Body of pancreas (tissue), 4 donors: ENCODE measurements around the gene GOLGA8J. TPM values are rescaled to one million over a fixed set of nuclear protein-coding genes. Genes with fewer than 3 reads are reported as not detected.
"Not testable (repeated sequence)": the region's sequence is repeated elsewhere in the genome, so short reads cannot be mapped to it uniquely, and the experiment has no call there.

ENCODE experiments used
- ATAC-seq: fragments of 150-250 bp; one replicate; pipeline ENCODE4 v1.9.1; 2016
- DNase-seq, 4 donors: peaks; one replicate each; pipeline ENCODE4 v3.0.0-alpha.2; 2019
- H3K27ac ChIP-seq, 4 donors: fragments of 200-600 bp; sonication (generic); 1 replicate in 3 of 4; 2 replicates in 1 of 4; pipeline versions ENCODE4 v1.5.1 to v1.6.1; 2016 to 2019; ENCODE audit warnings: mild to moderate bottlenecking in 1 of 4, mixed read lengths in 1 of 4, moderate library complexity in 1 of 4
- H3K27me3 ChIP-seq, 2 donors: fragments of 200-600 bp; sonication (generic); one replicate each; pipeline ENCODE4 v1.6.0; 2016; ENCODE audit warnings: mild to moderate bottlenecking in 1 of 2
- H3K36me3 ChIP-seq, 2 donors: fragments of 200-600 bp; sonication (generic); replicated peaks in 1 of 2; 2 replicates each; pipeline ENCODE4 v1.5.1; 2016; ENCODE audit warnings: low read depth in 2 of 2; ENCODE audit not compliant: insufficient read depth in 1 of 2
- H3K4me1 ChIP-seq: fragments of 200-600 bp; sonication (generic); one replicate; pipeline ENCODE4 v1.6.0; 2016
- H3K4me3 ChIP-seq, 2 donors: fragments of 200-600 bp; sonication (generic); 1 replicate in 1 of 2; 2 replicates in 1 of 2; pipeline ENCODE4 v1.5.1; 2016 to 2019
- H3K9me3 ChIP-seq, 3 donors: fragments of 200-600 bp; sonication (generic); 1 replicate in 2 of 3; 2 replicates in 1 of 3; pipeline ENCODE4 v1.5.1; 2016
- CTCF ChIP-seq, 7 experiments: fragments of 450-650 bp in 4 of 7; fragments of 200-600 bp in 3 of 7; sonication (generic) in 3 of 7; IDR thresholded peaks; one replicate each; pipeline ENCODE4 v1.5.1; 2016 to 2019; ENCODE audit warnings: antibody characterized with exemption in 7 of 7
- POLR2A ChIP-seq, 3 donors: fragments of 450-650 bp; IDR thresholded peaks; one replicate each; pipeline ENCODE4 v1.6.1; 2016; ENCODE audit warnings: antibody characterized with exemption in 3 of 3, mild to moderate bottlenecking in 2 of 3
- WGBS, 2 donors: methylation state at CpG; one replicate each; pipeline ENCODE4 v1.1.5; 2017; 5-methylcytosine and 5-hydroxymethylcytosine counted together
- intact Hi-C: fragments of 100-400 bp; cut with DNase I; formaldehyde crosslinking; loops from one replicate; pipeline ENCODE4 v1.15.1; 2023
- small RNA-seq: library from RNA; depleted of rRNA; stranded (forward); fragments of <200 nt; gene quantifications from one replicate; pipeline ENCODE3, GENCODE V24; 2016
- total RNA-seq, 2 donors: library from RNA; depleted of rRNA; stranded (reverse); fragments of >200 nt; gene quantifications; one replicate each; pipeline ENCODE4 v1.1.0, GENCODE V29; 2016

GOLGA8J gene
- total RNA-seq, 2 donors from 2014 or later = not detected

- Histone ChIP-seq H3K4me1 (no peaks in the 10 kb centered on the region), H3K36me3 (no peaks in the 10 kb centered on the region), H3K4me3 (no peak overlapping the region), H3K27me3 (no peaks in the 10 kb centered on the region), H3K9me3 (no peaks in the 10 kb centered on the region), H3K27ac (no peak overlapping the region)
- intact Hi-C loops = no loop called here
- DNase-seq (no peak), ATAC-seq (no peak)
- 81% methylated on average over 4 of the region's 4 CpGs for WGBS, 2 donors
- TF ChIP-seq POLR2A (IDR thresholded peaks at IDR 0.05) = no peak
These were observed 8.8 kb upstream of the GOLGA8J start for GRCh38 chr15:30073915-30074314.

DNA sequence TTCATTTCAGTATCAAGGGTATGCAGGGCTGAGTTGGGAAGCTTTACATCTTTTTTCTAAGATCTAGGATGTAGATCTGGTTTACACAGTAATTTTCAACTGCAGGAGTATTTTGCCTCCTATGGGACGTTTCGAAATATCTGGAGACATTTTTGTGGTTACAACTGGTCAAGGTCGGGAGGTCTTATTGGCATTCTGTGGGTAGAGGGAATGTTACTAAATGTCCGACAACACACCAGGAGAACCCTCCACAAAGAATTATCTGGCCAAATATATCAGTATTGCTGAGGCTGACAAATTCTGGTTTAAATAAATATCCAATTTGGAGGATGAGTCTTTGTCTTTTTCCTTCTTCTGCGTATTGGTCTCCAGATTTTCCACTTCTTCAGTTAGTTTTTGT, 1.9 kb upstream of the GOLGA8J start:
- DNase-seq, H3K4me1 ChIP-seq, H3K4me3 ChIP-seq, H3K27me3 ChIP-seq, H3K9me3 ChIP-seq, intact Hi-C loops, H3K27ac ChIP-seq, ATAC-seq, H3K36me3 ChIP-seq: not testable (repeated sequence)
- 64 to 69% methylated on average over 4 to 5 of the region's 5 CpGs for whole genome bisulfite sequencing, 2 donors

DNA sequence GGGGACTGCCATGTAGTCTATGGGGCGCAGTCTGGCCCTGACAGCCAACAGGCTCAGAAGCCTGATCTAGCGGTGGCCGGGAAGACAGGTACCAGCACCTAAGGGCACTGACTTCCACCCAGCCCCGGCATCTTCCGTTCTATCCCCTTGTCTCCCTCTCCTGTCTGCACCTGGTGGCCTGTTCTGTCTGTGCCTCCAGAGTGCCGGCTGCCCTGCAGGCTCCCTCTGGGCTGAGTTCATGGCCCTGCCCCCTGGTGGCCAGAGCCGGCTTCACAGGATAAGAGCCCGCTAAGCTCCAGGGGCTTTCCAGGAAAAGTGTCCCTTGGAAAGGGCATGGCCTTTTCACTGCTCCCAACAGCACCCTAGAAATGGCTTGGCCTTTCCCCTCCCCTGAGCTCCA, 15.1 kb downstream of the GOLGA8J start:
- WGBS, 2 donors = no CpG with 5 or more reads among the region's 8 CpGs
- intact Hi-C loops, H3K27me3 ChIP-seq, H3K4me1 ChIP-seq, H3K27ac ChIP-seq, H3K4me3 ChIP-seq, DNase-seq, H3K9me3 ChIP-seq, H3K36me3 ChIP-seq: not testable (repeated sequence)
- peak; percentile 59 for ATAC-seq

- intact Hi-C loops, H3K4me3 ChIP-seq, H3K36me3 ChIP-seq, H3K27ac ChIP-seq, H3K4me1 ChIP-seq, DNase-seq, ATAC-seq, H3K9me3 ChIP-seq, H3K27me3 ChIP-seq: not testable (repeated sequence)
- WGBS, 2 donors = no CpG with 5 or more reads among the region's 12 CpGs
These were observed 20.1 kb downstream of the GOLGA8J start for GRCh38 chr15:30102890-30103289.

DNA sequence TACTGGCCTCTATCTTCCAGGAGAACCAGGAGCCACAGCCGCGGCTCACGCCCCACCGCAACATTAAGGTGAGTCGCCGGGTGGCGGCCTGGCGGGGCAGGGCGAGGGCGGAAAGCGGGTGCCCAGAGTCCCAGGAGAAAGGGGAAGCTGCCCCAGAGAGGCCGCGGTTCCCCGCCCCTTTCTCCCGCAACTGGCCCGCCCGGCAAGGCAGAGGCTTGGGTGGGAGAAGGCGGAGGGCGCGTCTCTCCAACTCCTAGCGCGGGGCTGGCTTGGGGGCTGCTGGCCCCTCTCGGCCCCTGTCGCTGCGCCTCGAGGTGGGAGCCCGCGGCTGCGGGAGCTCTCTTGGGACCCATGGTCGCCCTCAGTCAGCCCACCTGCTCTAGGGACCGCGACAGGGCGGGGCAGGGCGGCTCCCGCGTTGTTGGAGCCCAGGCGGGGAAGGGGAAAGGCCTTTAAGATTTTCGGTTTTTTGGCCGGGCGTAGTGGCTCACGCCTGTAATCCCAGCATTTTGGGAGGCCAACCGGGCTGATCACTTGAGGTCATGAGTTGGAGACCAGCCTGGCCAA, 21.3 kb downstream of the GOLGA8J start:
- H3K9me3 ChIP-seq, H3K36me3 ChIP-seq, H3K4me3 ChIP-seq, DNase-seq, H3K4me1 ChIP-seq, intact Hi-C loops, H3K27ac ChIP-seq, H3K27me3 ChIP-seq: not testable (repeated sequence)
- peak; percentile 62 for ATAC-seq
- no CpG with 5 or more reads among the region's 42 CpGs for WGBS, 2 donors

DNA sequence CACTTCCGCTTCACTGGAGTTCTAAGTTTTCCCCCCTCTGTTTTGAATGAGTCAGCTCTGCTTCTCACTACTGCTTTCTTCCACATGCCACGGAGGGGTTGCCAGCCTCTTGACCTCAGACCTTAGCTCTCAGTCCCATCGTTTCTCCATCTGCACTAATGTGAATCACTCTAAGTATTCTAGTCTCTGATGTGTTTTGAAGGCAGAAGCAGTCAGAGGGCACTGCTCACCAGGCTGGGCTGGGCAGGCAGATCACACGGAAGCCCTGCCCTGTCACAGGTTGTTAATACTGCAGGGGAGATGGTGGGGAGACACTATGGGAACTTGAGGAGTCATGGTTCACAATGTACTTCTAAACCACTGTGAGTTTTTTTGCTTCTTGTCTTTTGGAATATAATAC, 27.8 kb downstream of the GOLGA8J start:
- H3K4me3 ChIP-seq, H3K27ac ChIP-seq, H3K4me1 ChIP-seq, H3K9me3 ChIP-seq, ATAC-seq, H3K36me3 ChIP-seq, H3K27me3 ChIP-seq, DNase-seq, intact Hi-C loops: not testable (repeated sequence)
- no CpG with 5 or more reads among the region's 4 CpGs for WGBS, 2 donors

GRCh38 chr15:30130066-30130465, 47.3 kb downstream of the GOLGA8J start:
- H3K27ac ChIP-seq, H3K9me3 ChIP-seq, H3K4me1 ChIP-seq, H3K4me3 ChIP-seq, intact Hi-C loops, ATAC-seq, H3K27me3 ChIP-seq, DNase-seq, H3K36me3 ChIP-seq: not testable (repeated sequence)
- TF ChIP-seq CTCF (IDR thresholded peaks at IDR 0.05) = peak in 2 of 7 experiments; percentile 24 to 25
- WGBS, 2 donors = 0% methylated on average over 1 of the region's 2 CpGs; no CpG with 5 or more reads in 1 of the 2 donors

DNA sequence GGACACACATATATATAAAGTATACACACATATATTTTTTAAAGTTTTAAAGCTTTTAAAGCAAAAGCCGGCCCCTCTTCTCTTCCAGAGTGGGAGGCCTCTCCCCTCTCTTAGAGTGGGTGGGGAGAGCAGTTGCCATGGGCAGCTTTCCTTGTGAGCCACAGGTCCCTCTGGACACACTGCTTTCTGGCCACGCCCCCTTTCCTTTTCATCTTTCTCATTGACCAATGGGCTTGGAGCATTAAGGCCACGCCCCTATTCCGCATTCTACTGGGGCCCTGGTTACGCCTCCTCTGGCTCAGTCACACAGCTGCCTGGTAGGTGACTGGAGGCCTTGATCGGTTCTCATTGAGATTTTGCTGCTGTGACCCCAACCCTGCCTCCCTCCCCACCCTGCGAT, 52.0 kb downstream of the GOLGA8J start, which contains the start of gene GOLGA8T:
TSS of gene GOLGA8T (plus strand) at position 301 of the 400 bp plus-strand sequence. CDS start at position 399, 98 bp downstream.
- H3K27me3 ChIP-seq, intact Hi-C loops, H3K9me3 ChIP-seq, H3K36me3 ChIP-seq, ATAC-seq, DNase-seq, H3K4me3 ChIP-seq, H3K27ac ChIP-seq, H3K4me1 ChIP-seq: not testable (repeated sequence)
- WGBS, 2 donors = no CpG with 5 or more reads among the region's 7 CpGs

Small RNAs within 50 kb of the gene (small RNA-seq; reads per million reads assigned to genes)
- not detected for gene RF00096
- not detected for gene RN7SL673P

Other genes with a start within 250 kb of the GOLGA8J start
- gene GOLGA8T, start 52.1 kb downstream of the GOLGA8J start, total RNA-seq = under 1 TPM in 1 of 2 donors, not detected in 1; 0.26 TPM